Testis (tissue), 2 donors: ENCODE results near the gene KLK14.

Experiments used
- POLR2A ChIP-seq: fragments of 450-650 bp; IDR thresholded peaks from one replicate; pipeline ENCODE4 v1.6.1; 2017; ENCODE audit warnings: antibody characterized with exemption, mild to moderate bottlenecking, moderate library complexity
- TF ChIP-seq, protein P1 (sequence below), 3 experiments: fragments of 450-650 bp in 2 of 3; fragments of 200-600 bp in 1 of 3; sonication (generic) in 1 of 3; IDR thresholded peaks; one replicate each; pipeline ENCODE4 v1.5.1; 2016 to 2019; ENCODE audit warnings: antibody characterized with exemption in 3 of 3, mild to moderate bottlenecking in 2 of 3, moderate library complexity in 1 of 3

DNA sequence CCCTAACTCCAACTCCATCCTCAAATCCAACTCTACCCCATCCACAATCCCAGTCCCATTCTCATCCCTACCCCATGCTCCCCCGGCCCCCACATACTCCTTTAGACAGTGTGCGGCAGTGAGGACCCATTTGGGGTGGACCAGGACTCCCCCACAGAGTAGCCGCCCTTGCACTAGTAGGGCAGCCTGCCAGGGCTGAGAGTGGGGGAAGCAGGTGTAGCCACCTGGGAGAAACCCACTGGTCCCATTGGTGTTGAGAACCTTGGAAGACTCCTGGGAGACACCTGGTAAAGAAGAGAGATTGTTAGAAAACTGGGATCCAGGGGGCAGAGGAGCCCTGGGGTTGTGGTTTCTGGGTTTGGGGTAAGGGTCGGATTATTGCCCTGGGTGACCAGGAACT lies 22.4 kb downstream of the KLK14 start:
- TF ChIP-seq, protein P1, sequence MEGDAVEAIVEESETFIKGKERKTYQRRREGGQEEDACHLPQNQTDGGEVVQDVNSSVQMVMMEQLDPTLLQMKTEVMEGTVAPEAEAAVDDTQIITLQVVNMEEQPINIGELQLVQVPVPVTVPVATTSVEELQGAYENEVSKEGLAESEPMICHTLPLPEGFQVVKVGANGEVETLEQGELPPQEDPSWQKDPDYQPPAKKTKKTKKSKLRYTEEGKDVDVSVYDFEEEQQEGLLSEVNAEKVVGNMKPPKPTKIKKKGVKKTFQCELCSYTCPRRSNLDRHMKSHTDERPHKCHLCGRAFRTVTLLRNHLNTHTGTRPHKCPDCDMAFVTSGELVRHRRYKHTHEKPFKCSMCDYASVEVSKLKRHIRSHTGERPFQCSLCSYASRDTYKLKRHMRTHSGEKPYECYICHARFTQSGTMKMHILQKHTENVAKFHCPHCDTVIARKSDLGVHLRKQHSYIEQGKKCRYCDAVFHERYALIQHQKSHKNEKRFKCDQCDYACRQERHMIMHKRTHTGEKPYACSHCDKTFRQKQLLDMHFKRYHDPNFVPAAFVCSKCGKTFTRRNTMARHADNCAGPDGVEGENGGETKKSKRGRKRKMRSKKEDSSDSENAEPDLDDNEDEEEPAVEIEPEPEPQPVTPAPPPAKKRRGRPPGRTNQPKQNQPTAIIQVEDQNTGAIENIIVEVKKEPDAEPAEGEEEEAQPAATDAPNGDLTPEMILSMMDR (IDR thresholded peaks at IDR 0.05), result no peak
- TF ChIP-seq POLR2A, result no peak
